Activated CD8-positive, alpha-beta memory T cell treated with anti-CD3 and anti-CD28 coated beads, Interleukin-2, amount 10 ng/mL, durations not matched to agents 7 days and 5 days (primary cell): ENCODE measurements around the gene ADAMTS10. TPM values are rescaled to one million over a fixed set of nuclear protein-coding genes. Genes with fewer than 3 reads are reported as not detected.
"Not testable (repeated sequence)": the region's sequence is repeated elsewhere in the genome, so short reads cannot be mapped to it uniquely, and the experiment has no call there.

Experiments
- ATAC-seq: fragments of 150-1000 bp; cut with Tn5 transposase; one replicate; pipeline ENCODE4 v1.10.0; 2021; ENCODE audit warnings: moderate library complexity
- CTCF ChIA-PET: fragments of 350-600 bp; sonication (Branson Sonifier 250); formaldehyde crosslinking; loops from one replicate; lab custom pipeline; 2021; ENCODE audit warnings: antibody characterized with exemption; lab: Charles Lee
- DNase-seq: peaks from one replicate; pipeline ENCODE4 v3.0.0-alpha.2; 2020
- H3K27ac Mint-ChIP-seq: one replicate; pipeline ENCODE4 v1.8.0; 2021; ENCODE audit warnings: mild to moderate bottlenecking, mixed read lengths
- H3K27me3 Mint-ChIP-seq: one replicate; pipeline ENCODE4 v1.8.0; 2021; ENCODE audit warnings: mixed read lengths
- H3K36me3 Mint-ChIP-seq: one replicate; pipeline ENCODE4 v1.8.0; 2021; ENCODE audit warnings: mild to moderate bottlenecking, mixed read lengths
- H3K4me1 Mint-ChIP-seq: one replicate; pipeline ENCODE4 v1.8.0; 2021; ENCODE audit warnings: mixed read lengths
- H3K4me3 Mint-ChIP-seq: one replicate; pipeline ENCODE4 v1.8.0; 2021; ENCODE audit warnings: mild to moderate bottlenecking, moderate library complexity, mixed read lengths
- H3K9me3 Mint-ChIP-seq: one replicate; pipeline ENCODE4 v1.8.0; 2022; ENCODE audit warnings: low read depth, mixed read lengths
- total RNA-seq, 2 experiments: library from RNA; stranded (reverse); gene quantifications; one replicate each; pipeline ENCODE4 v1.2.3, GENCODE V29; 2021

ADAMTS10 gene
- total RNA-seq, 2 experiments from 2014 or later = 1.2 to 3.3 TPM

GRCh38 chr19:8617325-8617724 is 6.8 kb upstream of the ADAMTS10 start:
- CTCF ChIA-PET = interaction anchor here (3.0 to 4.1 kb wide), 2 partner anchors 37 to 78 kb away, joined by 12 to 17 read pairs; no protein-coding TSS in a partner anchor
- not testable (repeated sequence) for DNase-seq, H3K9me3 Mint-ChIP-seq, H3K36me3 Mint-ChIP-seq, ATAC-seq, H3K4me1 Mint-ChIP-seq, H3K4me3 Mint-ChIP-seq, H3K27ac Mint-ChIP-seq, H3K27me3 Mint-ChIP-seq

GRCh38 chr19:8616861-8617260 is 6.3 kb upstream of the ADAMTS10 start:
- no peak for DNase-seq
- CTCF ChIA-PET = interaction anchor here (0.8 to 4.1 kb wide), 3 partner anchors 37 to 84 kb away, joined by 3 to 17 read pairs (median 12); no protein-coding TSS in a partner anchor
- H3K27ac Mint-ChIP-seq = no peak overlapping the region
- ATAC-seq = no peak
- H3K9me3 Mint-ChIP-seq = no peaks in the 10 kb centered on the region
- H3K4me1 Mint-ChIP-seq = peaks cover 3% of the 10 kb centered on the region
- peaks cover 4% of the 10 kb centered on the region for H3K27me3 Mint-ChIP-seq
- no peaks in the 10 kb centered on the region for H3K36me3 Mint-ChIP-seq
- H3K4me3 Mint-ChIP-seq = no peak overlapping the region

- peaks cover 4% of the 10 kb centered on the region for H3K27me3 Mint-ChIP-seq
- H3K4me1 Mint-ChIP-seq = peaks cover 3% of the 10 kb centered on the region
- ATAC-seq (no peak), DNase-seq (peak; percentile 73)
- no peaks in the 10 kb centered on the region for H3K36me3 Mint-ChIP-seq
- H3K9me3 Mint-ChIP-seq = no peaks in the 10 kb centered on the region
- H3K4me3 Mint-ChIP-seq = no peak overlapping the region
- H3K27ac Mint-ChIP-seq = no peak overlapping the region
- CTCF ChIA-PET = interaction anchor here (0.7 to 4.1 kb wide), 14 partner anchors 11 to 92 kb away, joined by 3 to 17 read pairs (median 4); partner anchors contain the start of gene MYO1F
These were observed 5.5 kb upstream of the ADAMTS10 start for GRCh38 chr19:8615813-8616596.

DNA sequence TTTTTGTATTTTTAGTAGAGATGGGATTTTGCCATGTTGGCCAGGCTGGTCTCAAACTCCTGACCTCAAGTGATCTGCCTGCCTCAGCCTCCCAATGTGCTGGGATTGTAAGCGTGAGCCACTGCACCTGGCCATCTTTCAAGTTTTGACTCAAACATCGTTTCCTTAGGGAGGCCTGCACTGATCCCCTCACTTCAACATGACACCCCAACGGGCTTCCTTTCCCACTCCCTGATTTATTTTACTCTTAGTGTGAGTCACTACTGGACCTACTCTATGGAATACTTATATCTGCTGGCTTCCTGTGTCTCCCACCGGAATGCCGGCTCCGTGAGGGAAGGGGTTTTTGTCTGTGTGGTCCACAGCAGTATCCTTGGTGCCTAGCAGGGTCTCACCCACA is 4.5 kb upstream of the ADAMTS10 start:
- DNase-seq = no peak
- ATAC-seq = no peak
- Mint-ChIP-seq H3K36me3 (no peaks in the 10 kb centered on the region), H3K4me3 (no peak overlapping the region), H3K4me1 (peaks cover 6% of the 10 kb centered on the region), H3K27me3 (peaks cover 7% of the 10 kb centered on the region), H3K9me3 (no peaks in the 10 kb centered on the region), H3K27ac (no peak overlapping the region)
- CTCF ChIA-PET = interaction anchor here (0.7 to 4.1 kb wide), 11 partner anchors 15 to 86 kb away, joined by 3 to 17 read pairs (median 6); partner anchors contain the start of gene MYO1F

DNA sequence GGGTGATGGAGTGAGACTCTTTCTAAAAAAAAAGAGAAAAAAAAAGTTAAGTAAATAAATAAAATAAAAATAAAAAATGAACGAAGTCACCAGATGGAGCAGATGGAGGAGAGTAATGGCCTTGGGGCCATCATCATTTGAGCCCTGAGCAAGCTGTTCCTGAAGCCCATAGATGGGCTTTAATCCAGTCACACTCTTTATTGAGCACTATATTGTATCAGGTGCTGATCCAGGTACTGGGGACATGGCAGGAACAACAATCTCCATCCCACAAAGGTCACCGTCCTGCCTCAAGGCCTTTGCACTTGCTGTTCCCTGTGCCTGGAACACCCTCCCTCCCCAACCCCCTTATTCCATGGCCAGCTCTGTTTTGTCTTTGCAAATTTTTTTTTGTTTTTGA is 3.9 kb upstream of the ADAMTS10 start:
- ATAC-seq = no peak
- no peak overlapping the region for H3K27ac Mint-ChIP-seq
- CTCF ChIA-PET = interaction anchor here (1.4 to 4.1 kb wide), 6 partner anchors 21 to 80 kb away, joined by 3 to 17 read pairs (median 8); no protein-coding TSS in a partner anchor

GRCh38 chr19:8612807-8613171 is 2.3 kb upstream of the ADAMTS10 start:
- H3K27ac Mint-ChIP-seq = no peak overlapping the region
- peaks cover 15% of the 10 kb centered on the region for H3K4me1 Mint-ChIP-seq
- H3K36me3 Mint-ChIP-seq = no peaks in the 10 kb centered on the region
- no peaks in the 10 kb centered on the region for H3K9me3 Mint-ChIP-seq
- no peak overlapping the region for H3K4me3 Mint-ChIP-seq
- peaks cover 12% of the 10 kb centered on the region for H3K27me3 Mint-ChIP-seq
- ATAC-seq (no peak), DNase-seq (no peak)
- CTCF ChIA-PET = interaction anchor here (0.7 to 2.0 kb wide), 6 partner anchors 29 to 669 kb away, joined by 3 to 7 read pairs (median 4); no protein-coding TSS in a partner anchor

More for the DNA sequence above, 3.9 kb upstream of the ADAMTS10 start:
- peaks cover 12% of the 10 kb centered on the region for H3K27me3 Mint-ChIP-seq
- no peaks in the 10 kb centered on the region for H3K36me3 Mint-ChIP-seq
- H3K4me1 Mint-ChIP-seq = peaks cover 11% of the 10 kb centered on the region
- H3K4me3 Mint-ChIP-seq = no peak overlapping the region
- DNase-seq = no peak
- H3K9me3 Mint-ChIP-seq = no peaks in the 10 kb centered on the region

DNA sequence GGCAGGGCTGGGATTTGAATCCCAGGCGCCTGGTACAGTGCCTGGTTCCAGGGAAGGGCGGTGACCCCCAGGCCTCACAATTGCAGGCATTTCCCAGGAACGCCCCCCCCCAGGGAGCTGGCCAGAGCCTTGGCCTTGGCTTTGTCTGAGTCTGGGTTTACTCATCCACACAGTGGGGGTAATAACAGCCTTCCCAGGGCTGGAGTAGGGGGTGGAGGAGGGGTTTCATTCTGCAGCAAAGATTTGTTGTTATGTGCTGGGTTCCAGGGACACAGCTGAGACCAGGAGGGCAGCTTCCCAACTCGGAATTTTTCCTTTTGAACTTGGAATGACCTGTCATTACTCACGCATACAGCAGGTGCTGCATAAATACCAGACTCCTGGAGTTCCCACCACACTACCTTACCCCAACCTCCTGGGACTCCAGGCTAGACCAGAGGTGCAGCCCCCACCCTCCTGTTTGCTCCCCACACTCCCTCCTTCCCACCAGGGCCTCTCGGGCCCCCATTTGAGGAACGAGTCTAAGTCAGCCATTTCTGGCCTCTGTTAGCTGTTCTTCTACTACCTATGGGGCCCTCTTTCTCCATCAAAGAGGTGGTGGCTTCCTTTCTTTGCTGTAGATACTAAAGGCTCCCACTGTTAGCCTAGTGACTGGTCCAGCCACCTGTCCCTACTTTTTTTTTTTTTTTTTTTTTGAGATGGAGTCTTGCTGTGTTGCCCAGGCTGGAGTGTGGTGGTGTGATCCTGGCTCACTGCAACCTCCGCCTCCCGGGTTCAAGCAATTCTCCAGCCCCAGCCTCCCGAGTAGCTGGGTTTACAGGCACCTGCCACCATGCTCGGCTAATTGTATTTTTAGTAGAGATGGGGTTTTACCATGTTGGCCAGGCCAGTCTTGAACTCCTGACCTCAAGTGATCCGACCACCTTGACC is 1.6 kb upstream of the ADAMTS10 start:
- ATAC-seq (no peak), DNase-seq (no peak)
- Mint-ChIP-seq H3K27ac (no peak overlapping the region), H3K27me3 (peaks cover 12% of the 10 kb centered on the region), H3K36me3 (no peaks in the 10 kb centered on the region), H3K9me3 (no peaks in the 10 kb centered on the region), H3K4me1 (peaks cover 15% of the 10 kb centered on the region), H3K4me3 (no peak overlapping the region)
- CTCF ChIA-PET = interaction anchor here (1.5 to 2.0 kb wide), 3 partner anchors 30 to 82 kb away, joined by 3 to 5 read pairs (median 4); no protein-coding TSS in a partner anchor

DNA sequence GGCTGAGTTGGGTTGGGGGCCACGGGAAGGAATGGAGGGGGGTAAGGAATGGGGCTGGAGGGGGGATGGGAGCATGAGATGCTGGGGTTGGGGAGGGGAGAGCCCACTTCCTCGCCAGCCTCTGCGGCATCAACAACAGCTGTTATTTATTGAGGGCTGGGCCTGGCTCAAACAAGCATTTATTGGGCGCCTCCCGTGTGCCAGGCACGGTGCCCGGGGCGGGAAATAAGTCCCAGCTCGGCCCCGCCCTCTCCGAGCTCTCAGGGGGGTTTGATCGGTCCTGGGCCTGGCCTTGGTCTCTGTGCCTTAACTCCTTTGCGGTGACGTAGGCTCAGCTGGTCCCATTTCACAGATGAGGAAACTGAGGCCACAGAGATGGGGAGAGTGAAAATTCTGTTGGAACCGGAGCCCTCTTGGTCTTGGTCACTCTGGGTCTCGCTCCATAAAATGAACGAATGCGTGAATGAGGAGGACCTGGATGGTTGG is 919 bp upstream of the ADAMTS10 start:
- Mint-ChIP-seq H3K9me3 (no peaks in the 10 kb centered on the region), H3K36me3 (no peaks in the 10 kb centered on the region), H3K27ac (no peak overlapping the region), H3K4me1 (peaks cover 15% of the 10 kb centered on the region), H3K27me3 (peaks cover 12% of the 10 kb centered on the region), H3K4me3 (no peak overlapping the region)
- CTCF ChIA-PET = interaction anchor here (1.5 kb wide), 1 partner anchor 30 kb away, joined by 4 read pairs; no protein-coding TSS in a partner anchor
- ATAC-seq = no peak
- DNase-seq = no peak

DNA sequence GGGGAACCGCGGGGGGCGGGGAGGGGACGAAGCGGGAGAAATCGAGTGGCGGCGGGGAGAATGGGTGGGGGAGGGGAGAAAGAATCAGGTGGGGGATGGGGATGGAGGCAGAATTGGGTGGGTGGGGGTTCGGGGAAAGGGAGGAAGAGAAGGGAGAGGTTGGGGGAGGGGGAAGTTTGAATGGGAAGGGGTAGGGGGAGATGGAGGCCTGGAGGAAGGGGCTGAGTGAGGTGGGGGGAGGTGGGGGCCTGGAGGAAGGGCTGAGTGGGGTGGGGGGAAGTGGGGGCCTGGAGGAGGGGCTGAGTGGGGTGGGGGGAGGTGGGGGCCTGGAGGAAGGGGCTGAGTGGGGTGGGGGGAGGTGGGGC is 403 bp upstream of the ADAMTS10 start:
- Mint-ChIP-seq H3K9me3 (no peaks in the 10 kb centered on the region), H3K27ac (no peak overlapping the region), H3K27me3 (peaks cover 11% of the 10 kb centered on the region), H3K4me3 (no peak overlapping the region), H3K4me1 (peaks cover 15% of the 10 kb centered on the region), H3K36me3 (no peaks in the 10 kb centered on the region)
- no peak for DNase-seq
- no peak for ATAC-seq
- CTCF ChIA-PET = interaction anchor here (1.5 kb wide), 1 partner anchor 31 kb away, joined by 4 read pairs; no protein-coding TSS in a partner anchor

DNA sequence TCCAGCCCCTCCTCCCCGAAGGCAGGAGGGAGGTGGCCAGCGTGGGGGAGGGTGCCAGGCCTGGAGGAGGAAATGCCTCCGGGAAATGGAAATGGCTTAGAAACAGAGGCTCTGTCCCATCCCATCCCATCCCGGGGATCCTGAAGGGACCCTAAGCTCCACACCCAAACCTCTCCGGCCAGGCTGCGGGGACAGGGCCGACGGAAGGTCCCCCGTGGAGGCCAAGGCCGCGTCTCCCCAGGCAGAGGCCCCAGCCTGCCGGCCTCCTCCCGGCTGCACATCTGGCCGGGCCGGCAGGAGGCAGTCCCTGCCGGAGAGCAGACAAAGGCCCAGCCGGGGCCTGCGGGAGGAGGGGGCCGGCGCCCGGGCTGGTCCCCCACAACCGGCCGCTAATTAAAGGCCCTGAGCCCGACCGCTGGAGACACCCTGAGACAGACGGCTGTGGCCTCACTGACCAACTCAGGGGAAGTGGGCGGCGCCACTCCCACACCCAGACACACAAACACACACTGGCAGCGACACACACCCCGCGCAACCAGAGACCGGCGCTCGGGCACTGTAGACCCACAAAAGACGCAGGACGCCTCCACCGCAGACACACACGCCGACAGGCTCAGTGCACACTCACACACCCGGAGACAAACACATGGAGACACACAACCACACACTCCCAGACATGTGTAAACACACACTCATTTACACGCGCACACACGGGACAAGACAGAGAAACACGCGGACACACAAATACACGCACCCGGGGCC is 1.1 kb downstream of the ADAMTS10 start:
- no peak for DNase-seq
- Mint-ChIP-seq H3K9me3 (no peaks in the 10 kb centered on the region), H3K27me3 (peaks cover 8% of the 10 kb centered on the region), H3K36me3 (peaks cover 2% of the 10 kb centered on the region), H3K4me1 (peaks cover 12% of the 10 kb centered on the region), H3K4me3 (peak overlapping the region; percentile 64), H3K27ac (peak overlapping the region; percentile 10)
- CTCF ChIA-PET = no interaction called here
- peak; percentile 28 for ATAC-seq

- Mint-ChIP-seq H3K27ac (no peak overlapping the region), H3K36me3 (peaks cover 2% of the 10 kb centered on the region), H3K9me3 (no peaks in the 10 kb centered on the region), H3K4me3 (no peak overlapping the region), H3K4me1 (peaks cover 12% of the 10 kb centered on the region), H3K27me3 (peaks cover 8% of the 10 kb centered on the region)
- CTCF ChIA-PET = no interaction called here
- no peak for ATAC-seq
- DNase-seq = no peak
These were observed 1.6 kb downstream of the ADAMTS10 start for GRCh38 chr19:8608941-8609278.

DNA sequence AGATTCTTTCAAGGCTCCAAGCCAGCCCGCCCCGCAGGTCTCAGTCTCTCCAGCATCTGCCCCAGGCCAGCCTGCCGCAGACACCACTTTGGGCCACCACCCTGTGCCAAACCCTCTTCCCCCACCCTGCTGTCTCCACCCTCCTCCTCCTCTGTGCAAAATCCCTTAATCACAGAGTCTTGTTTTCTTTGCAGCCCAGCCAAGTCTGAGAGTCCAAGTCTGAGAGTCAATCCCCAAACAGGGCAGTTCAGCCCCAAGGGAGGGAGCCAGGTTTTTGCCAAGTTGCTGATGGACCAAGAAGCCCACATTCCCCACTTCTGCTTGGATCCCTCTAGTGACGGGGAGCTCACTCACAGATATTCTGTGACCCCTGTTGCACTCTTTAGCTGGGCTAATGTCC is 3.1 kb downstream of the ADAMTS10 start:
- ATAC-seq (no peak), DNase-seq (no peak)
- Mint-ChIP-seq H3K36me3 (peaks cover 2% of the 10 kb centered on the region), H3K4me1 (peaks cover 12% of the 10 kb centered on the region), H3K4me3 (no peak overlapping the region), H3K27ac (no peak overlapping the region), H3K9me3 (peaks cover 2% of the 10 kb centered on the region), H3K27me3 (peaks cover 8% of the 10 kb centered on the region)
- CTCF ChIA-PET = interaction anchor here (1.1 to 2.4 kb wide), 2 partner anchors 26 to 29 kb away, joined by 3 to 5 read pairs; no protein-coding TSS in a partner anchor
